ENCODE measurements around the gene PAX2.
A peak's percentile ranks its signal among the peaks of the same experiment; 100 is the strongest.

PAX2 gene

DNA sequence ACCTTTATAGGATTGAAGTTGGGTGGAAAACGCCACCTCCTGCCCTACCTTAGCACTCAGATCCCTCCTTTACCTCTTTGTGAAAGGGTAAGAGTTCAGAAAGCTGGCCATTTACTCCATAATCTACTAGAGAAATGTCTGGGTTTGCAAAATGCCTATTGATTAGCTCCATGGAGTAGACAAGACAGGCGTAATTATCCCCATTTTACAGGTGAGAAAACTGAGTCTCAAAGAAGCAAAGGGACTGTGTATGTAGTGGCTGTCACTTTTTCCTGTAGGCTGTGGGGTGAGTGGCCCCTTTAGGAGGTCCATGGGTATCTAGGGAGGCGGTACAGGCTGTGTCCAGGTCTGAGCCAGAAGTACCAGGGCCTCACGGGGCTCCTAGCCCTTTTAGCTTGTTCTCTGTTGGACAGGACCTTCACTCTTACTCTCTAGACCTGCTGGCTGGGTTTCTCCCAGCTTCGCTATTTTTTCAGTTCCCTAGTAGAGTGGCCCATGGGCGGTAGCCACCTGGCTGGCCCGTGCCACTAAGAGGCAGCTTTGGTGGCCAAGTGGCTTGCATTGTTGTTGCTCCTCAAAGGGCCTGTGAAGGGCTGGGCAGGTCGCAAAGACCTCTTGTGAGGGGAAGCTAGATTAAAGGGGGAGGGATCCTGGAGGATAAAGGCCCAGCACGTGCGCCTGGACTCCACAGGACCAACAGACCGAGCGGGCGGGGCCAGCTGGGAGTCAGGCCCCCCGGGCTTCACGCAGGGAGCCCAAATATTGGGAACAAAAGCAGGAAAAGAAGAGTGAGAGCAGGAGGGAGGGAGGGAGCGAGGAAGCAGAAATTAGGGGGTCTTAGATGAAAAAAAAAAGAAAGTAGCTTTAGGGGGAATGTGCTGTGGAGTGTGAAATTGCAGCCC is 4.7 kb upstream of the PAX2 start:
- no peak for DNase-seq

DNA sequence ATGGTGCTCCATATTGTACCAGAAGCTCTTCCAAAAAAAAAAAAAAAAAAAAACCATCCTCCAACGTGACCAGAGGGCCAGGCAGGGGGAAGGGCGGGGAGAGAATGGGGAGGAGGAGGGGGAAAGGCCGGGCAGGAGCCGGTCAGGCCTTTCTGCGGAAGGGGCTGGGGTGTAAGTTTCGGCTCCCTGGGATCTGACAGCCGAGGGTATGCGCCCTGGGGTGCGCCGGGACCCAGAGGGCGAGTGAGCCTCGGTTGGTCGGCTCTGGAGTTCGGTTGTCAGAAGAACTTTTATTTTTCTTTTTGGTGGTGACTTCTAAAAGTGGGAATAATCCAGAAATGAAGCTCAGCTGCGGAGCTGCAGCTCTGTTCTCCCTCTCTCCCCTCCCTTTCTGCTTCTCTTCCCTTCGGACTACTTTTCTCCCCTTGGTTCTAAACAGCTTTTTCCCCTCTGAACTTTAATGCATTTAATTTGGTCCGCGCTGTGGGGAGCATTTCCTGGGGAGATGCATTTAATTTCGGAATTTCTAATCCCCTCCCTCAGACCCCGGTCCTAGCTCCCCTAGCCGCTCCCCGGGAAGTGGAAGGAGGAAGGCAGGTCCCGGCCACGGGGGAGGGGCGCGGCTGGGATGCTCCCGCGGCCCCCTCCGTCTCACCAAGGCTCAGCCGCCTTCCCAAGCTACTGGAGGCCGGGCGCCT is 3.9 kb upstream of the PAX2 start:
- DNase-seq: no peak

DNA sequence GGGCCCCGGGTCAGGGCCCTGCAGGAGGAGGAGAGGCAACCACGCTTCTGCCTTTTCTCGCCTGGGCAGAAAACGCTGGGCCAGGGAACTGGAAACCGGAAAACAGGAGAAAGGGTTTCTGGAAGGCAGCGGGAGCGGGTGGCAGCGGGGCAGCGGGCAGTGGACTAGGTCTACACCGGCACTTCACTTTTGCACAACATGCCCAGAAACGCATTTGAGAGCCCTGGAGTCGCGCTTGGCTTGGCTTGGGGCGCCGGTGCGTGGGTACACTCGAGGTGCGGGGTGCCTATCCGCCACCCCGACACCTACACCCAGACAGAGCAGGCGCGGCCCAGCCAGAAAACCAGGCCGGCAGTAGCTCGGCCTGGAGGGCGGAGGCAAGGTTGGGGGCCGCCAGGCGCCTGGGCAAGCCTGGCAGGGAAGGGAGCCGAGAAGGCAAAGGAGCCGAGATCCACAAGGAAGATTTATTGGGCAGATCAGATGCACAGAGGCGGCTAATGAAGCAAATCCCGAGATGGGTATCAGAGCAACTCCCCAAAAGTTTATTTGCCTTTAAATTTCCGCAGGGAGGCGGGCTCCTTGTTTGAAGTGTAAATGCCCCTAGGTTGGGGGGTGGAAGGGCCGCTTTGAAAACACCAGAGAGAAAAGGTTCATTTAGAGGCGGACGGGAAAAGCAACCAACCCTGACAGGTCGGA is 3.2 kb upstream of the PAX2 start:
- no peak for DNase-seq

DNA sequence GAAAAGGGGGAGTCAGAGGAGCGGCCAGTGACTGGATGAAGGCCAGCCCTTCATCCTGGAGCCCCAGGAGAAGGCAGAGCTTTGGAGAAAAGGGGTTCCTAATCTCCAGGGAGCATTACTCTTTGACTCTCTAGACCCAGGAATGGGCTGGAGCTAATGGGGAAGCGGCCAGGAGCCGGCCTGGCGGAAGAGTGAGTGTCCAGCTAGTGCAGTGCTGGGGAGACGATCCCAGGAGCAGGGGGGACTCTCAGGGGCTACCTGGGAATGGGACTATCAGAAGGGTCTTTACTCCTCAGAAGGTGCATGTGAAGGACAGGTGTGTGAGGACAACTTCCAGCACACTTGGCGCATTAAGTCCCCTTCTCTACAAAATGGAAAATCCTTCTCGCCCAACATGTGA is 2.4 kb upstream of the PAX2 start:
- no peak for DNase-seq

DNA sequence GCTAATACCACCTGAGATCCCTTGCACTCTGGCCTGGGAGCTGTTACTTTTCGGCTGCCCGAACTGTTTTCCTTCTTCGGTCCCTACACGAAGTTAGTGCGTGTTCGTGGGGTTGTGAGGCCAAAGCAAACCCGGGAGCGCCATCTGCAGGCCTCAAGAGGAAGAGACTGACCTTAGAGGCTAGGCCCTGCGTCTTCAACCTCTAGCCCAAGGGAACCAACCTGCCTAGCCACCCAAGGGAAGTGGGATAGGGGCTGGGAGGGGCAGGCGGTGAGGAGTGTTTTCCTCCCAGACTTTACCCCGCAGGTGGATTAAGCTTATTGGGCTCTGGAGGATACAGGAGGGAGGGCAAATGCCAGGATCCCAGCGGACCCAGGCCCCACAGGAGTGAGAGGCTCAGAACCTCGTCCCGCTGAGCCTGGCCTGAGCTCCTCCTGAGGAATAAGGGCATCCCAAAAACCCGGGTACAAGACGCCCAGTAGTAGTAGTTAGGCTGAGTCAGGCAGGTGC is 1.7 kb upstream of the PAX2 start:
- peak; percentile 49 for DNase-seq

DNA sequence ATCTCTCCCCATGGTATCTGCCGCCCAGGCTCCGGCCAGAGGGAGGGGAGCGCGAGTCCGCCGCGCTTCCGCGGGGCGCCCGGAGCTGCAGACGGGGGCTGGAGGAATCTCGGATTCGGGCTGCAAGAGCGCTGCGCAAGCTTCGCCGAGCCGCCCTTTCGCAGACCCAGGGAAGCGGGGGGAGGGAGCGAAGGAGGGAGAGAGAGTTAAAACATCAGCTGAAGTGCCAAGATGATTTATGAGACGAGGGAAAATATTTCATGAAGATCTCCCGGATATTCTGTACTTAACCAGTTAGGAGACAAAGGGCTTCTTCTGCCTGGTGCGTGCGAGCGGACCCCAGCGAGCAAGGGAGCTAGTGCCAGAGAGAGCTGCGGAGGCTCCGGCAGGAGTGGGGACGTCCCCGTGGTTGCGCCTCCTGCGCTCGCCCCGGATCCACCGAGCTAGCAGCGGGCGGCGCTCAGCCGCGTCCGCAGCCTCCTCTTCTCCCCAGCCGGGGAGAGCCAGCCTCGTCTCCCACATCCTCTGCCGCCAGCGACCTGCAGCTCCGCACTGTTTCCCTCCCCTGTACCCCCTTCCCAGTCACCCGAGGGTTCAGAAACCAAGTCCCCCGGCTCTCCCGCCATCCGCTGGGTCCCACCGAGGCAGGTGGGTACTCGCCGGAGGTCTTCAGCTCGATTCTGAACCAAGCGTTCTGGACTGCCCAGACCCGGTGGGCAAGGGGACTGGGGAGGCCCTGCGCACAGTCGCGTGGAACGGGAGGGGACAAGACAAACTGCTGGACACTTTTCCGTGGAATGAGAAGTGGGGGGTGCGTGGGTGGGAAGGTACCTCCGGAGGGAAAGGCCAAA is 1.0 kb upstream of the PAX2 start:
- no peak for DNase-seq

DNA sequence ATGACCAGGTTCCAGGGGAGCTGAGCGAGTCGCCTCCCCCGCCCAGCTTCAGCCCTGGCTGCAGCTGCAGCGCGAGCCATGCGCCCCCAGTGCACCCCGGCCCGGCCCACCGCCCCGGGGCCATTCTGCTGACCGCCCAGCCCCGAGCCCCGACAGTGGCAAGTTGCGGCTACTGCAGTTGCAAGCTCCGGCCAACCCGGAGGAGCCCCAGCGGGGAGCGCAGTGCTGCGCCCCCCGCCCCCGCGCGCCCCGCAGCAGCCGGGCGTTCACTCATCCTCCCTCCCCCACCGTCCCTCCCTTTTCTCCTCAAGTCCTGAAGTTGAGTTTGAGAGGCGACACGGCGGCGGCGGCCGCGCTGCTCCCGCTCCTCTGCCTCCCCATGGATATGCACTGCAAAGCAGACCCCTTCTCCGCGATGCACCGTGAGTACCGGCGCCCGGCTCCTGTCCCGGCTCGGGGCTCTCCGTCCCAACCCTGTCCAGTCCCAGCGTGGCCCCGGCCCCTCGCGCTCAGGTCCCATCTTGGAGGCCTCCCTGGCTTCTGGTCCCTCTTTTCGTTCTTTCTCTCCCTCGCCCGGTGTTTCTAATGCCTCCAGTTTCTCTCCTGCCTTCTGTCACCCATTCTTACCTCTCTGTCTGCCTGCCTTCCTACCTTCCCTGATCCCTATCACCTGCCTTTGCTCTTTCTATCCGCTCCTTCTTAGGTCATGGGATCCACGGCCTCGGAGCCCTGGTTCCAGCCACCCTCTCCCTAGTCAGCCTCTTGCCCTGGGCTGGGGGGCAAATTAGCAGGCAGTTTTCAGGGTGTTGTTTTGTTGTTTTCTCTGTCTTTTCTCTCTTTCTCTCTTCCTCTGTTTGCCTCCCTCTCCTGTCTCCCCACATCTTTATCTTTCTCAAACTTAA is 751 bp downstream of the PAX2 start:
- DNase-seq: no peak

DNA sequence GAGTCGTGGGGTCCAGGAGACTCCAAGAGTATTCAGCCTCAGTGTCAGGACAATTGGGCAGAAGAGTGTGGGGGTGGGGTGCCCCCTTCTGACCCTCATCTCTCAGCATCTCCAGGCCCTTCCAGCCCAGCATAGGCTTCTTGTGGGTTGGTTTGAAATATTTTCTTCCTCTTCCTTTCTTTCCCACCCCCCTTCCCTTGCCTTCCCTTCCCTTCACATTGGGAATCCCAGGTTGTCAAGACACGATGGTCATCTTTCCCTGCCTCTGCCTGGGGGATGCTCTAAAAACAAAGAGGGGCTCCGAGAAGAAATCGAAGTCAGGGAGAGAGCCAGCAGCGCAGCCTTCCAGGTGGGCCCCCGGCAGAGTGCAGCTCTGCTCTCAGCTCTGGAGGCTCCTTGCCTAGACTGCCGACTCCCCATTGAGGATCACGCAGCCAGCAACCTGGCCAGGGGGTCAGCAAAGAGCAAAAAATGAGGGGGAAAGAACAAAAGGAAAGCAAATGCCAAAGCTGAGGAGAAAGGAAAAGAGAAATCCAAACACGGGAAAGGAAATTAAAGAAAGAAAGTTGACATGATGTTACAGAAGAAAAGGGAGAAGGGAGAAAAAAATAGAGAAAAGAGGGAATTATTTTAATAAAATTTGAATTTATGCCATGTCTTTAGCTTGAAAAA is 1.5 kb downstream of the PAX2 start:
- no peak for DNase-seq

DNA sequence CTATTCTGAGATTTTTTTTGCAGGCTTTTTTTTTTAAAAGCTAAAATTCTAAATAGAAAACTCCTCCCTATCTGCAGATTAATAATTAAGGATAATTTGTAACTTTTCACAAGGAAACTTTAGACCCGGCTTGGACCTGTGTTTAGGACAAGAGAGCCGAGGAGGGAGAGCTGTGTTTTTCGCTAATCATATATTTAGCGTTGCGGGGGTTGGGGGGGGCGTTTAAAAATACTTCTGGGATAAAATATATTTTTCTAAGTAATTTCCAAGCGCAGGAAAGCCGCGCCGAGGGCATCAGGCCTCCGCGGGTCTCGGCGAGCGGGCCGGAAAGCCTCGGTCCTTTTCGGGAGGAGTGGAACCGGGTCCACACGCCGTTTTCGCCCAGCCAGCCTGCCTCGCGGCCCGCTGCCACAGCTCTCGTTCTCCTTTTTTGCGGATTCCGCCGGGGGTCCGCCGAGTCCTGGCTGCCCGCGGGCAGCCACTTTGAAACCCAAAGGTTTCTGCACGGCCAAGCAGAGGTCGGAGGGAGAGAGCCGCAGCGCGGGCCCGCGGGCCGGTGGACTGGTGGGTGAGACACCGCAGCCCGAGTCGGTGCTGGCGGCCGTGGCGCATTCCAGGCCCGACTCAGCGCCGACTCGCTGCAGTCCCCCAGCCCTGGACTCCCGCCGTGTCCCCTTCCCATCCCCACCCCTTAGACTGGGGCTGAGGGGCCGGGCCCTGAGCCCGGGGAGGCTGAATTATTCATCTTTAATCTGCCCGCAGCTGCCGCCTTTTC is 2.3 kb downstream of the PAX2 start:
- no peak for DNase-seq

DNA sequence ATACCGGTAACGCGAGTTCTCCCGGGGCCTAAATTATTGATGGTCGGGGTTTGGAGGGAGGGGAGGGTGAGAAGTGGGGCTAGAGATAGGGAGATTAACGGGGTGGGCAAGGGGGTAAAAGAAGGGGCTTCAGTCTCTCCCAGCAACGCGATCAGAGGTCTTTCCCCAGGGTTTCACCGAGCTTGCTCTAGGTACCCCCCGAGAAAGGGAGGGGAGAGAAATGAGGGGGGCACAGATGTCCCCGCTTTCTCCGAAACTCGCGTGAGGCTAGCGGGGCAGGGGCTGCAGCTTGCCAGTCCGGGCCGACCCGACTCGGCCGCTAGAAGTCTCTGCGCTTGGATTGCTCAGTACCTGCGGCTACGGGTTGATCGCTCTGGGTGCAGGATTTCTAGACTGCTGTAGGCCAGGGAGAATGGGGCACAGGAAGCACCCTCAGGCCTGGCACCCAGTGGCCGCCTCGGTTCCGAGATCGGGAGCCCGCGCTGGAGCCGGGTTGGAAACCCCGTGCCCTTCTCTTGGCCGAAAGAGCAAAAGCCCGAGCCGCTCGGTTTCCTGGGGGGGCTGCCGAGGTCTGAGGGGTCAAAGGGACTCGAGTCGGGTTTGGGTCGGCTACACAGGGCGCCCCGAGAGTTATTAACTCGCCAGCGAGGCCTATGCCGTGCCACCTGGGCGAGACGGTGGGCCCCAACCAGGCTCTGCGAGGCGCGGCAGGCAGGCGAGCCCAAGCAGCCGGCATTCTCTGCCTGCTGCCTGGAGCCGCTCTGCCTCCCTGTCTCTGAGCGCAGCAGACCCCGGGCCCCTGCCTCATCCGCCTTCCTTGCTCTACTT is 3.1 kb downstream of the PAX2 start:
- DNase-seq: no peak

DNA sequence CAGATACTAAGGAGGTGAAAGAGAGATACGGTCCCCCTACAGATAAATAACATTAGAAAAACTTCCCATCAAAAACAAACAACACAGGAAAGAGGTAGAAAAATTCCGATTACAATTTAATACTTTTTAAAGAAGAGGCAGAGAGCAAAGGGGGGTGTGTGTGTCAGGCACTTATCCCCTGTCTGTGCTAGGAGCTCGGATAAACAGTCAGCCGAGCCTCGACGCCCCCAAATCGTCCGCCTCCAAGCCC is 3.6 kb downstream of the PAX2 start:
- DNase-seq: no peak

DNA sequence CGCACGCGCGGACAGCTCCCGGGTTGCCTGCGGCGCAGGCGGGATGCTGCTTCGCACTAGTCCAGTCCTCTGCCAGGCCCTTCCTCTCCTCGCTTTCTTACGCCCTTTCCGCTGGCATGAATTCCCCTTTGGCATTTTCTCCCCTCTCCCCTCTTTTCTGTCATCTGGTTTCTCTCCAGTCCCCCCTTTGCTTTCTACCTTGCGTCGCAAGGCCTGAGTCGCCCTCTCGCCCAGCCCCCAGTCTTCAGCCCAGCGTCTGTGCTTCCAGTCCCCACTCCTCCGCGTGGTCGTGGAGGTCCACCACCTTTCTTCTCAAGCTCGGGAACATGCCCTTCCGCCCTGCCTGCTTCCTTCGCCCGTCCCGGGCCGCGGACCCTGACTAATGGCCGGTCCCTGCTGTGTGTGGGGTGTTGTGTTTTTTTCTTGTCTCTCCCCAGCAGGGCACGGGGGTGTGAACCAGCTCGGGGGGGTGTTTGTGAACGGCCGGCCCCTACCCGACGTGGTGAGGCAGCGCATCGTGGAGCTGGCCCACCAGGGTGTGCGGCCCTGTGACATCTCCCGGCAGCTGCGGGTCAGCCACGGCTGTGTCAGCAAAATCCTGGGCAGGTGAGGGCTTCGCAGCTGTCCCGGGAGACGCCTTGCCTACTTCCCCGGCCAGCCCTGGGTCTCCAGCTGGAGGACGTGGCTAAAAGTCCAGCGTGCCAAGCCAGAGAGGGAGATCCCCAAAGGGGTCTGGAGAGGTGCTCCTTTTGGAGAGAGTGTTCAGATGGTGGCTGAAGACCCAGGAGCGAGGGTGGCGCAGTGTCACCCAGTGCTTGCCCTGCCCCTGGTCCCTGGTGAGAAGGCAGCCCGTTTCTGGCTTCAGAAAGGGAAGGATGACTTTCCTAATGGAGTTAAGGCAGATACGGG is 4.2 kb downstream of the PAX2 start:
- DNase-seq: no peak

DNA sequence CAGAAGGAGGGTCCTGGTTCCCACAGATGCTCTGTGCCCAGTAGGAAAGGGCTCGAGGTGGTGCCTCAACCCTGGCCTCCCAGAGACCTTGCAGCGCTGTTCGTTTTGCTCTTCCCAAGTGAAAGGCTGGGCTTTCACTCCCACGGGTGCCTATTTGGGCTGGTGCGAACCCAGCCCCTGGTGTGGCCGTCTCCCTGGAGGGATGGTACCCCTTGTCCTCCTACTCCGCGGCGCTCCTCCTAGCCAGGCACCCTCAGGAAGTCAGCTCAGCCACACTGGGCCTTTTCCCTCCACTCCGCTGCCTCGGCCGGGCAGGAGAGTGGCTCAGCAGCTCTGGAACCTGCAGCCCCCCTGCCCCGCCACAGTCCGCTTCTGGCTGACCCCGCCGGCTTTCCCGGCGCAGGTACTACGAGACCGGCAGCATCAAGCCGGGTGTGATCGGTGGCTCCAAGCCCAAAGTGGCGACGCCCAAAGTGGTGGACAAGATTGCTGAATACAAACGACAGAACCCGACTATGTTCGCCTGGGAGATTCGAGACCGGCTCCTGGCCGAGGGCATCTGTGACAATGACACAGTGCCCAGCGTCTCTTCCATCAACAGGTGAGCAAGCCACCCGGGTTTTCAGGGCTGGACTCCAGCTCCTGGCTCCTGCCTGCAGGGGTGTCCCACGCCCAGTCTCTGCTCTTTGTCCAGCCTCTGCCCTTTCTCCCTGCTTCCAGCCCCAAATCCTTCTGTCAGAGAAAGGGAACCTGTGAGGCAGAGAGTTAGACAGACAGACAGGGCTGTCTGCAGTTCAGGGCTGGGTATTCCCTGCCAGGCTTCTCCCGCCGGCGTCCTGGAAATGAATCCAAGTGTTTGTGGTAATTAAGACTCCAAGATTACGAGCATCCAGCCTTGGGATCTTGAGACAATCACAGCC is 5.2 kb downstream of the PAX2 start:
- no peak for DNase-seq

DNA sequence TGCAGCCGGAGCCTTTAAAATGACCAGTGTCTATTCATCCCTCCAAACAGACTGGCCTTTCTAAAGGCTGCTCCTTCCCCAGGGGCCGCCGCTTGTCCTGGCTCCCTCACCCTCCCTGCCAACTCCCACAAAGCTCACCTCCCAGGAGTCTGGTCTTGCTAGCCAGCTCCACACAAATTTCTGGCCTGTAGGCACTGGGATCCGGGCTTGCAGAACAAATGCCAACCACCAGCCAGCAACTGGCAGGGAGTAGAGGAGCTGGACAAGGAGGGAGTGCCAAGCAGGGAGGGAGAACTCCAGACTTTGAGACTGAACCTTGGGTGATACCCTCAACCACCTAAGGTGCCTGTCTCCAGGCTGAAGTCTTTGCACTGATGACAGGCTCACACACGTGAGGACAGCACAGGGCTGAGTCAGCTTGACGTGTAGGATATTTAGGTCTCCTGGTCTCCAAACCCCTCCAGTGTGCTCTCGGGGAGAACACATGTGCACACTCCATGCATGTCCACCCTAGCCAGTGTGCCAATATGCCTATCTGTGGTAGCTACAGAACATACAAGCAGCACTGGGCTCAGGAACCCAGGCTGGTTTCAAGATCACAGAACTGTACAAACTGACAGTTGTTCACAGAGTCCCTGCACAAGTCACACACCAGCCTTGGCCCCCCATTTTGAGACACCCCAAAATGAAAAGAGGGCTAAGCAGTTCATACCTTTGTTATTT is 6.0 kb downstream of the PAX2 start:
- no peak for DNase-seq

DNA sequence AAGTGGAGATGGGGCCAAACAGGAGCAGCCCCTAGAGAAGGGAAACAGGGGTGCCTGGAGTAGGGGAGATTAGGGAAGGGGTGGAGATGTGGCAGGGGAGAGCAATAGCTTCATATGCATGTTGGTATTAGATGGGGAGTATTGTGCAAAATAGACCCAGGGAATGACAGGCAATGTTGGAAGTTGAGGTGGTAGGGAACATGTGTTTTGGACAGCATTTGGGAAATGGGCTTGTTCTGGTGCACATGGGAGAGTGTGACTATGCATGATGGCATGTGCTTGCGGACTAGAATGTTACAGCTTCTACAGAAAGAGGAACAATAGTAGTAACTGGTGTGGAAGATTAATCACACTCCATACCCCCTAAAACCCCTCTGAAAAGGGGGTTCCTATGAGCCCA is 10.4 kb downstream of the PAX2 start:
- no peak for DNase-seq

DNA sequence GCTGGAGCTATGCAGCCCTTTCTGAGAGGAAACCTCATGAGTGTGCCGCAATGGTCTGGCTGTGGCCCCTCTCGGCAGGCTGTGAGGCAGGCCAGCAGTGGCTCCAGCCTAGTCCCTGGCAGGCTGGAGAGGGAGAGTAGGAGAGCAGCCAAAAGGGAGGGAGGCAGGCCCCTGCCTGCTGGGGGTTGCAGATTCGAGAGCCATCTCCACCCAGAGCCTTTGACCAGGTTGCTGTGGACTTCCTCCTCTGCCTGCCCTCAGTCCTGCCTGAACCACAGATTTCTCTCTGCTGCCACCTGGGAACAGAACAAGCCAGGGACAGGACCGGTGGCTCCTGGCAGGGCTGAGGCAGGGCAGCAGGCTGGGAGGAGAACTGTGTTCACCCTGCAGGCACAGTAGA is 13.9 kb downstream of the PAX2 start:
- no peak for DNase-seq

DNA sequence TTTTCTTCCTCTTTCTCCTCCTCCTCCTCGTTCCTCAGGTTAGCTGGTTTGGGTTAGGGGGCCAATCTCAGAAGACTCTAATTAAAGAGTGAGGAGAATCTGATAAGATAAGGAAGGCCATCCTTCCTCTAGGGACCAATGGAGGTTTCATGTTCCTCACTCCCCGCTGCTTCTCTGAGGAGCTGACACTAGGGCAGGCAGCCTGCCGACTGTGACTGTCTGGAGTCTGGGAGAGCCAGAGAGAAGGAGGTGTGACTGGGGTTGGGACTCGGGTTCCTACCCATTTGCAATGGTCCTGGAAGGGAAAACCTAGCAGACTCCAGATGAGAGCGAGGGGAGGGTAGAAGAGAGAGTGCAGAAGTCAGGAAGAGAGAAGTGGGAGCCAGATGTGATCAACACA is 15.3 kb downstream of the PAX2 start:
- no peak for DNase-seq
